ENCODE results near the gene AIMP1. TPM values are rescaled to one million over a fixed set of nuclear protein-coding genes. Genes with fewer than 3 reads are reported as not detected.

The AIMP1 gene
- total RNA-seq, 2 donors from 2014 or later = 12.6 to 37.3 TPM

- no peak for DNase-seq (ENCODE audit: low spot score)
- peaks cover under 1 to 11% of the 10 kb centered on the region in 2 donors for H3K4me1 ChIP-seq (ENCODE audit: control insufficient read depth in 1 of 2, low read depth in 2 of 2)
- ATAC-seq (ENCODE audit: insufficient number of reproducible peaks, low FRiP score, low read depth) = no peak
- TF ChIP-seq, protein P1, sequence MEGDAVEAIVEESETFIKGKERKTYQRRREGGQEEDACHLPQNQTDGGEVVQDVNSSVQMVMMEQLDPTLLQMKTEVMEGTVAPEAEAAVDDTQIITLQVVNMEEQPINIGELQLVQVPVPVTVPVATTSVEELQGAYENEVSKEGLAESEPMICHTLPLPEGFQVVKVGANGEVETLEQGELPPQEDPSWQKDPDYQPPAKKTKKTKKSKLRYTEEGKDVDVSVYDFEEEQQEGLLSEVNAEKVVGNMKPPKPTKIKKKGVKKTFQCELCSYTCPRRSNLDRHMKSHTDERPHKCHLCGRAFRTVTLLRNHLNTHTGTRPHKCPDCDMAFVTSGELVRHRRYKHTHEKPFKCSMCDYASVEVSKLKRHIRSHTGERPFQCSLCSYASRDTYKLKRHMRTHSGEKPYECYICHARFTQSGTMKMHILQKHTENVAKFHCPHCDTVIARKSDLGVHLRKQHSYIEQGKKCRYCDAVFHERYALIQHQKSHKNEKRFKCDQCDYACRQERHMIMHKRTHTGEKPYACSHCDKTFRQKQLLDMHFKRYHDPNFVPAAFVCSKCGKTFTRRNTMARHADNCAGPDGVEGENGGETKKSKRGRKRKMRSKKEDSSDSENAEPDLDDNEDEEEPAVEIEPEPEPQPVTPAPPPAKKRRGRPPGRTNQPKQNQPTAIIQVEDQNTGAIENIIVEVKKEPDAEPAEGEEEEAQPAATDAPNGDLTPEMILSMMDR (IDR thresholded peaks at IDR 0.05) = no peak
- no peak overlapping the region for H3K27ac ChIP-seq
- no peaks in the 10 kb centered on the region for H3K9me3 ChIP-seq
- H3K27me3 ChIP-seq (replicated peaks; ENCODE audit: insufficient read depth) = no peaks in the 10 kb centered on the region
- no peak overlapping the region for H3K4me3 ChIP-seq
- H3K36me3 ChIP-seq = no peaks in the 10 kb centered on the region
These were observed 54.8 kb downstream of the AIMP1 start for GRCh38 chr4:106371161-106371560.

GRCh38 chr4:106373026-106373425, 56.7 kb downstream of the AIMP1 start:
- H3K4me1 ChIP-seq (ENCODE audit: control insufficient read depth in 1 of 2, low read depth in 2 of 2) = peaks cover 0 to 8% of the 10 kb centered on the region in 2 donors
- H3K27ac ChIP-seq = no peak overlapping the region
- DNase-seq (ENCODE audit: low spot score) = no peak
- no peaks in the 10 kb centered on the region for H3K36me3 ChIP-seq
- no peak overlapping the region for H3K4me3 ChIP-seq
- H3K27me3 ChIP-seq (replicated peaks; ENCODE audit: insufficient read depth) = no peaks in the 10 kb centered on the region
- H3K9me3 ChIP-seq = no peaks in the 10 kb centered on the region
- no peak for ATAC-seq (ENCODE audit: insufficient number of reproducible peaks, low FRiP score, low read depth)
- TF ChIP-seq, protein P1 (IDR thresholded peaks at IDR 0.05) = no peak

DNA sequence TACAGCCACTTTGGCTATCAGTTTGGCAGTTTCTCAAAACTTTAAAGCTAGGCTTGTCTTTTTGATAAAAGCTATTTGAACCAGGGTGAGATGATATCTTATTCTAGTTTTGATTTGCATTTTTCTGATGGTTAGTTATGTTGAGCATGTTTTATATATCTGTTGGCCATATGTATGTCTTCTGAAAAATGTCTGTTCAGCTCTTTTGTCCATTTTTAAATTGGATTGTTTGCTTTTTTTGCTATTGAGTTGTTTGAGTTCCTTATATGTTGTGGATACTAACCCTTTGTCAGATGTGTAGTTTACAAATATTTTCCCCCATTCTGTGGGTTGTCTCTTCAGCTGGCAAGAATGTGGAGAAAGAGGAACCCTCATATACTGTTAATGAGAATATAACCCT, 63.8 kb downstream of the AIMP1 start:
- no peak overlapping the region for H3K4me3 ChIP-seq
- no peaks in the 10 kb centered on the region for H3K9me3 ChIP-seq
- TF ChIP-seq, protein P1 (IDR thresholded peaks at IDR 0.05) = no peak
- H3K27ac ChIP-seq = no peak overlapping the region
- H3K4me1 ChIP-seq (ENCODE audit: control insufficient read depth in 1 of 2, low read depth in 2 of 2) = no peaks in the 10 kb centered on the region
- H3K27me3 ChIP-seq (replicated peaks; ENCODE audit: insufficient read depth) = no peaks in the 10 kb centered on the region
- no peaks in the 10 kb centered on the region for H3K36me3 ChIP-seq
- no peak for ATAC-seq (ENCODE audit: insufficient number of reproducible peaks, low FRiP score, low read depth)
- no peak for DNase-seq (ENCODE audit: low spot score)

DNA sequence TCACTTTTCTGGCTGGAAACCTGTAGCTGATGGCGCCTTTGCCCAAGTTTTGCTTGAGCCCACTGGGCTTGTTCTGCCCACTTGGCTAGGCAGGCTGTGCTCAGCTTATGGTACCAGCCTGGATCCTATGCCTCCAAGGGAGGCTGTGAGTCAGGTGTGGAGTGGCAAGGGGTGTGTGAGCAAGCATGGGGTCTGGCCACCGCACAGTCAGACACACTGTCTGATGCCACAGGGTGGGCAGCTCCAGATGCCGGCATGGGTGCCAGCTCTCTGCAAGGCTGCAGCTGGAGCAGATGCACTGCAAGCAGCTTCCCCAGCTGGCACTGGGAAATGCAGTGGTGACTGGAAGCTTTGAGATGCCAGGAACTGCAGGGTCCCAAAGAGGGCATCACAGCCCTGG, 68.5 kb downstream of the AIMP1 start:
- Histone ChIP-seq H3K27ac (no peak overlapping the region), H3K9me3 (no peaks in the 10 kb centered on the region), H3K4me3 (no peak overlapping the region), H3K27me3 (replicated peaks; ENCODE audit: insufficient read depth) (no peaks in the 10 kb centered on the region), H3K36me3 (no peaks in the 10 kb centered on the region), H3K4me1 (ENCODE audit: control insufficient read depth in 1 of 2, low read depth in 2 of 2) (no peaks in the 10 kb centered on the region)
- ATAC-seq (ENCODE audit: insufficient number of reproducible peaks, low FRiP score, low read depth) = no peak
- TF ChIP-seq, protein P1 (IDR thresholded peaks at IDR 0.05) = no peak
- DNase-seq (ENCODE audit: low spot score) = no peak

DNA sequence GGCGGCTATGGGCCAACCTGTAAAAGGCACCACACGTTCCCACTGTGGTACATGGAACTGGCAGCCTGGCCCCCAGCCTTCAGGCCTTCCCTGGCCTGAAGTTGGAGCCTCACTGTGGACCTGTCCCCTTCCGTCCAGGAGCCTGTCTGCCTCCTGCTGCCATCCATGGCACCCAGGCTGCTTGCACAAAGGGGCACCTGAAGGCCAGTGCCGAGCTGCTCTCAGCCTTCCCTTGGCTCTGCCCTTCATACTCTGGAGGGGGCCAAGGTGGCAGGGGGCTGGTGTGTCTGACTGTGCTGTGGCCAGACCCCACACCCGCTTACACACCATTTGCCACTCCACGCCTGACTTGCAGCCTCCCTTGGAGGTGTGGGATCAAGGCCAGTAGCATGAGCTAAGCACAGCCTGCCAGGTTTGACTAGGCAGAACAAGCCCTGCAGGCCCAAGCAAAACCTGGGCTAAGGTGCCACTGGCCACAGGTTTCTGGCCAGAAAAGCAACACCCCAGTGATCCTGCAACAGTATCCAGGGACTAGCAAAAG, 69.6 kb downstream of the AIMP1 start:
- no peaks in the 10 kb centered on the region for H3K4me1 ChIP-seq (ENCODE audit: control insufficient read depth in 1 of 2, low read depth in 2 of 2)
- no peaks in the 10 kb centered on the region for H3K9me3 ChIP-seq
- DNase-seq (ENCODE audit: low spot score) (no peak), ATAC-seq (ENCODE audit: insufficient number of reproducible peaks, low FRiP score, low read depth) (no peak)
- TF ChIP-seq, protein P1 (IDR thresholded peaks at IDR 0.05) = no peak
- H3K27me3 ChIP-seq (replicated peaks; ENCODE audit: insufficient read depth) = no peaks in the 10 kb centered on the region
- no peak overlapping the region for H3K27ac ChIP-seq
- H3K4me3 ChIP-seq = no peak overlapping the region
- no peaks in the 10 kb centered on the region for H3K36me3 ChIP-seq
